Limb (tissue), 2 donors: ENCODE results near the gene ENKUR.
"Not testable (repeated sequence)": the region's sequence is repeated elsewhere in the genome, so short reads cannot be mapped to it uniquely, and the experiment has no call there.

Source experiments
- DNase-seq, 2 donors: peaks; one replicate each; pipeline ENCODE4 v3.0.0-alpha.2; 2016; ENCODE audit errors: extremely low spot score in 2 of 2

Gene ENKUR

GRCh38 chr10:25023278-25023677 lies 7.3 kb upstream of the ENKUR start:
- DNase-seq: no peak

- no peak for DNase-seq
Measured at GRCh38 chr10:25018703-25019102, 2.7 kb upstream of the ENKUR start.

DNA sequence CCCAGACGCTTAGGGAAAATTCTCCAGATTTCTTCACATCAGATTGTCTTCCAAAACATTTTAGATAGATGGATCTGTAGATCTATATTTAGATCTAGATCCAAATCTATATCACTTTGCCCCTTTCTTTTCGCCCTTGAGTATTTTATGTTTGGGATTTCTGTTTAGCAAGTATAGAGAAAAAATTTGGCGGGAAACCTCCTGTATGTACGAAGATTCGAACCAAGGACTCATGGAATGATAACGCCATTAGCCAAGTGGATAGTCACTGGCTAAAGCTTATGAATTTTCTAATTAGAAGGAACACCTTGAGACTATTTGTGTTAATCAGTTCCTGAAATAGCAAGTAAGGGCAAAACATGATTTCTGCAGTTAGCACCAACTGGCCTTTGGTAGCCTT lies 1.7 kb upstream of the ENKUR start:
- no peak for DNase-seq

DNA sequence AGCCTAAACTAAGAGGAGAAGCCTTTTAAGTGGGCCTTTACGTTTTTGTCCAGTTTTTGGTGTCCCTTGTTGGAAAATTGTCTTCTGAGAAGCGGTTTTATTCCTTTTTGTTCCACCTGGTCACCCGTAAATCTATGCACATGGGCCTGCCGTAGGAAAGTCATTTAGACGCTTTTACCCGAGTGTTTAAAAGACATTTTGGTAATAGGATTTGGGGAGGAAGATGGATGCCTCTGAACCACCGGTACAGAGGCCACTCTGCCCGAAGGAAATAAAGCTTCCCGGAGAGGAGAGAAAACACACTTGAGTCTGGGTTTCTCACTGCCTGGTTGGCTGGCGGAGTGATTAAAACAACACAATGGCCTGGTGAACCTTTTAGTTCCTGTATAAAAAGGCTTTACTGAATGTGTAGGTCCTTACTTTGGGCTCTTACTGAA lies 1.2 kb upstream of the ENKUR start:
- DNase-seq: no peak

- peak; percentile 97 to 99 for DNase-seq
Measured at GRCh38 chr10:25016376-25017153, 607 bp upstream of the ENKUR start, which contains the start of gene THNSL1. Gene THNSL1 (plus strand): TSS chr10:25016612. CDS start chr10:25023224, 6,612 bp downstream.

DNA sequence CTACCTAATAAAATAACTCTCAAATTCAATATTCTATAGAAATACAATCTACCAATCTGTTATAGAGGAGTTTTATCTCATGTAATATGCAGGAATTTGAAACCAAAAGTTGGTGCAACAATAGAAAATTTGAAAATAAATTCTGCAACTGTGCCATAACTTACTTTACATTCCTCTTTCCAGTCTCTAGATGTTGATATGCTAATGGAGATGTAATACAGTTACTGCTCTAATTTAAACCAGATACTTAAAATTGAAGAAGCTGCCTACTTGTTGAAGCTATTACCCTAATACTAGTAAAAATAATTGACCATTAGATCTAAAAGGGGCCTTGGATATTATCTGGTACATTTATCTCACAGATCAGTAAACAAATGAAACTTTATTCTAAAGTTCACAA lies 1.4 kb downstream of the ENKUR start:
- DNase-seq: no peak

- not testable (repeated sequence) for DNase-seq
Measured at GRCh38 chr10:25011591-25011990, 4.4 kb downstream of the ENKUR start.

DNA sequence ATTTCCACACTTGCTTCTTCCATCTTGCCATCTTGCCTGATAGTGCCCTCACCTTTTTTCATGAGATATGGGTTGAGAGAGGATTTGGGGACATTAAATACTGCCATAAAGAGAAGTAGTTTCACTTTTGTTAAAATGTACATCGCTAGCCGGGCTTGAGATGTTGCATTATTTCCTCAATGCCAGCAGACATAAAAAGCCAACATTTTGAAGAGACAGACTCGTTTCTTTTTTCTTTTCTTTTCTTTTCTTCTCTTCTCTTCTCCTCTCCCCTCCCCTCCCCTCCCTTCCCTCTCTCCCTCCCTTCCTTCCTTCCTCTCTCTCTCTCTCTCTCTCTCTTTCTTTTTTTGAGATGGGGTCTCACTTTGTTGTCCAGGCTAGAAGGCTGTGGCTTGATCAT lies 17.9 kb downstream of the ENKUR start:
- no peak for DNase-seq

- DNase-seq: no peak
Measured at GRCh38 chr10:24995072-24995471, 20.9 kb downstream of the ENKUR start.

GRCh38 chr10:24993237-24993958 lies 22.6 kb downstream of the ENKUR start:
- no peak for DNase-seq

DNA sequence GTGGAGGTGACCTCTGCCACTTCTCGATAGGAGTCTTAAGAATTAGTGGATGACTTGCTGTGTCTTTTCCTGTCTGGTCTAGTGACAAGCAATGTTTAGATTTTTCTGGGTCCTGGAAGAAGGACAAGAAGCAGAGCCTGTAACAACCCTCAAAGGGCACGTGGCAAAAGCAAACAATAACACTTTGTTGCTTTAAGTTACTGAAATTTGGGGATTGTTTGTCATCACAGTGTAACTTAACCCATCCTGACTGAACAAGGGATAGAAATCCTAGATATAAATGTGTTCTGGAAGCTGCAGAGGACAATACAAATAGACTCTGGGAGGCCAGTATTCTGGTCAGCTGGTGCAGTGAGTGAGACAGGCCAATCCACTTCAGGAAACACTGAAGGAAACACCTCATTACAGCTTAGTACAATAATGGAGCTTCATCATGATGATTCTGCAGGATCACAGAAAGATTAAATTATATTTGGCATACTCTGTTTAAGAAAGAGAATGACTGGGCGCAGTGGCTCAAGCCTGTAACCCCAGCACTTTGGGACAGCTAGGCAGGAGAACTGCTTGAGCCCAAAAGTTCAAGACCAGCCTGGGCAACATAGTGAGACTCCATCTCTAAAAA lies 23.3 kb downstream of the ENKUR start:
- DNase-seq: no peak

DNA sequence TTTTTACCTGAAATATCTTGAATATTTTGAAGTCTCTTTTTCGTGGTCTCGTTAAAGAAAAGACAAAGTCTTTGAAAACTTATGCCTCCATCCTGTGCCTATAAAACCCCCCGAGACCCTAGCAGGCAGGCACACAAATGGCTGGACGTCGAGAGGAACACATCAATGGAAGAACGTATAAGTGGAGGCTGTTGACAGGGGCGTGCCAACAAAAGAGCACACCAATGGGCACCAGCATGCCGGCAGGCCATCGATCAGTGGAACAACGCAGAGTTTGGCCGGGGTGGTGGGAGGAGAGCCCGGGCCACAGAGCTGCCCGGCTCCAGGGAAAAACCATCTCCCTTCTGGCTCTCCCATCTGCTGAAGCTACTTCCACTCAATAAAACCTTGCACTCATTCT lies 24.7 kb downstream of the ENKUR start:
- no peak for DNase-seq

DNA sequence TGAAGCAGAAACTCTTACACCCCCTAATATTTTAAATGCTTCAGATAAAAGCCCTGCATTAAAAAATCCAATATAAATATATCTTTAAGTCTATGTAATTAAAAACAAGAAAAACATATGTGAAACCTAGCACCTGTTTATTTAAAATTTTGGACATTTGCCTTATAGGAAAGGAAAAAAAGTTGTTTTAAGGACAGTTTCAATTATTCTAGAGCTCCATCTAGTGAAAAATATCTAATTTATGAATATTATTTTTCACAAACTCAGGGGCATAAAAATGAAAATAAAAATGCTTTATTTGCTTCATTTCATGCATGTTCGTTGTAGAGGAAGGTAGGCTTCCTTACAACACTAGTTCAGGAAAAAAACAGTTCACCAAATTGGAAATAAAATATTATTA lies 26.1 kb downstream of the ENKUR start:
- DNase-seq: peak in 1 of 2 donors; percentile 35

GRCh38 chr10:24988831-24989640 lies 26.9 kb downstream of the ENKUR start:
- no peak for DNase-seq

GRCh38 chr10:24984906-24985305 lies 31.1 kb downstream of the ENKUR start:
- no peak for DNase-seq

- DNase-seq: no peak
Measured at GRCh38 chr10:24983946-24984345, 32.0 kb downstream of the ENKUR start.

- DNase-seq: no peak
Measured at GRCh38 chr10:24983130-24983529, 32.8 kb downstream of the ENKUR start.

GRCh38 chr10:24982319-24983112 lies 33.4 kb downstream of the ENKUR start:
- no peak for DNase-seq

DNA sequence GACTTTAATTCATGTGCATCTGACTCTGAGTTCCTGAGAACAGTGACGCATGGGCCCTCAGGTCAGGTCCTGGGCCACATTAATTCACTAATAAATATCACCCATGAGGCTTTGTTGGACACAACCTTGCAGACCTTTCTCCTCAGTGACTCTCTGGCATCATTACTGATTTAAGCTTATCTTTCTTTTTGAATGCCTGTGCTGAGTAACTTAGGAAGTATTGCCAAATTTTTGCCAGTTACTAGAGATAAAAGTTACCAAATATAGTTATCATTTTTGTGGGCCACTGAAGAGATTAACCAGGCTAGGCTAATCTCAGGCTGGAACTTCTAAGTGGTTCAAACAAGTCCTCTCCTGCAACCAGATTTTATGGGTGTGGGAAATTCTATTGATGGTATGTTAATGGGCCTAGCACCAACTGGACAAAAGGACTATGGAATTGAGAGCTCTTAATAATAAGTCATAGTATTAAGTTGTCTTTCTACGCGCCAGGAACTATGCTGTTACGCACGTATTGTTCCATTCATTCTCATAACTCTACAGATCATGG lies 34.7 kb downstream of the ENKUR start:
- DNase-seq: no peak

DNA sequence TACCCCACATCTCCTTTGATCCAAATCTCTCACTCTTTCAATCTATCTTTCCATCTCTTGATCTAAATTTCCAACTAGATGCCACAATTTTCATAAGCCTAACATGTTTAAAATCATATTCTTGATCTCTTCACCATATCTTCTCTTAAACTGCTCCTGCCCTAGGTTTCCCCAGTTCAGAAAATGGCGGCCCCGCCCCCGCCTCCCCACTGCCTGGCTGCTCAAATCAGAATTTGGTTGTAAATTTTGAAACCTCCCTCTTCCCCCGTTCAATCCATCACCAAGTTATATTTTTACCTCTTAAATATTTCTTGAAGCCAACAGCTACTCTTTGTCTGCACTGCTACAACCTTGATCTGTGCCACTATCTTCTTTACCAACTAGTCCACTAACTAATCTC lies 36.3 kb downstream of the ENKUR start:
- no peak for DNase-seq
